Measurements from ENCODE around the gene PSMD6. TPM values are rescaled to one million over a fixed set of nuclear protein-coding genes. Genes with fewer than 3 reads are reported as not detected.

PSMD6 gene
- total and polyA plus RNA-seq, 2 donors (not counting 3 experiments of a cell fraction or from before 2014, with no cell fraction given), result 53.7 to 90.8 TPM

GRCh38 chr3:64046996-64047594, 23.8 kb upstream of the PSMD6 start:
- no peak overlapping the region for H3K9ac ChIP-seq (replicated peaks; ENCODE audit: extremely low read depth, insufficient read depth, low read length)
- no peak for DNase-seq (ENCODE audit: low read depth, low spot score)
- H3K27ac ChIP-seq (ENCODE audit: insufficient read depth, low read depth, low read length), result no peak overlapping the region
- H3K4me2 ChIP-seq (ENCODE audit: insufficient read depth, low read length), result no peak overlapping the region
- BruUV-seq (replicated peaks), result no TSS peak
- dilution Hi-C loops (cut with MboI; ENCODE audit: extremely low pct_ligation_motif_present, low sequenced_read_pairs) (loop anchor here (25.0 kb wide), 1 partner anchor 415 kb away; no protein-coding TSS in a partner anchor), intact Hi-C loops (cut with micrococcal nuclease) (no loop called here)
- ChIA-PET POLR2A (no interaction called here), CTCF (no interaction called here)
- no peaks in the 10 kb centered on the region for H3K36me3 ChIP-seq (ENCODE audit: control insufficient read depth in 2 of 2, extremely low read depth in 1 of 2, insufficient read depth in 2 of 2, low read length in 2 of 2)
- H3K79me2 ChIP-seq (ENCODE audit: control insufficient read depth, insufficient read depth, low read length), result no peaks in the 10 kb centered on the region
- peaks cover 7 to 12% of the 10 kb centered on the region in 2 experiments for H3K27me3 ChIP-seq (ENCODE audit: control insufficient read depth in 2 of 2, insufficient read depth in 2 of 2, low read length in 2 of 2)
- no peak for TF ChIP-seq POLR2A (IDR thresholded peaks at IDR 0.05; ENCODE audit: low read depth, low read length)
- no peak for TF ChIP-seq JUN (IDR thresholded peaks at IDR 0.05; ENCODE audit: borderline replicate concordance, insufficient read depth, insufficient read length, low read depth)
- TF ChIP-seq EZH2 (IDR thresholded peaks at IDR 0.05; ENCODE audit: borderline replicate concordance, low read depth, low read length, severe bottlenecking), result no peak
- TF ChIP-seq FOS (IDR thresholded peaks at IDR 0.05; ENCODE audit: borderline replicate concordance, insufficient read depth, low read length), result no peak
- TF ChIP-seq MAX (IDR thresholded peaks at IDR 0.05; ENCODE audit: insufficient read depth, insufficient read length), result no peak
- TF ChIP-seq GATA2 (IDR thresholded peaks at IDR 0.05; ENCODE audit: insufficient read depth, insufficient read length, low read depth, low read length), result no peak
- no peak for TF ChIP-seq MYC (IDR thresholded peaks at IDR 0.05; ENCODE audit: low read depth, low read length)
- TF ChIP-seq CTCF (IDR thresholded peaks at IDR 0.05; ENCODE audit: extremely low read depth in 1 of 2, insufficient read depth in 1 of 2, low read depth in 1 of 2, low read length in 2 of 2), result no peak
- no peak for TF ChIP-seq POLR2AphosphoS5 (IDR thresholded peaks at IDR 0.05; ENCODE audit: insufficient read depth, low read depth, low read length)
- H2AFZ ChIP-seq (ENCODE audit: low read depth, low read length), result no peak overlapping the region
- H4K20me1 ChIP-seq (replicated peaks; ENCODE audit: control insufficient read depth, extremely low read depth, insufficient read depth, low read length), result no peaks in the 10 kb centered on the region
- H3K9me3 ChIP-seq (replicated peaks; ENCODE audit: control insufficient read depth, insufficient read depth, low read length), result no peaks in the 10 kb centered on the region
- FAIRE-seq, result no peak
- no peaks in the 10 kb centered on the region for H3K4me1 ChIP-seq (ENCODE audit: control insufficient read depth, extremely low read depth, insufficient read depth, low read length)
- H3K9me1 ChIP-seq (replicated peaks; ENCODE audit: control insufficient read depth, extremely low read depth, insufficient read depth, low read length), result no peaks in the 10 kb centered on the region
- no peak overlapping the region for H3K4me3 ChIP-seq (replicated peaks in 1 of 3; ENCODE audit: insufficient read depth in 1 of 3, low read depth in 1 of 3, low read length in 3 of 3)

Measured in endothelial cell of umbilical vein (primary cell).